NCI-H1417 treated with DMSO at 0.1 percent for 48 hours (cell line): ENCODE data around the gene KCNH1.

ENCODE experiments used
- DNase-seq: peaks from one replicate; lab custom pipeline; 2025; lab: John Stamatoyannopoulos, UW

Gene KCNH1

DNA sequence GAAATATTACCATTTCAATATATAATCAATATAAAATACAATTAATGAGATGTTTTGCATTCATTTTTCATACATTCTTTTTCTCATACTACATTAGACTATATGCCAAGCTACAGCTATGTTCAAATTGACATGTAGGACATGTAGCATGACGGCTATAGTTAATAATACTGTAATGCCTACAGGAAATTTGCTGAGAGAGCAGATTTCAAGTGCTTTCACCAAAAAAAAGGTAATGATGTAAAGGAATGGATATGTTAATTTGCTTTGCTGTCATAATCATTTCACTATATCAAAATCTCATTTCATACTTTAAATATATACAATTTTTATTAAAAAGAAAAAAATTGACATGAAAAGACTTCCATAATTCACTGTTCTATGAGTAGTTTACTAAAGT lies 215.1 kb downstream of the KCNH1 start:
- DNase-seq: no peak

- no peak for DNase-seq
Measured at GRCh38 chr1:210917560-210918169, 216.3 kb downstream of the KCNH1 start.

GRCh38 chr1:210916548-210916947 lies 217.4 kb downstream of the KCNH1 start:
- DNase-seq: no peak

DNA sequence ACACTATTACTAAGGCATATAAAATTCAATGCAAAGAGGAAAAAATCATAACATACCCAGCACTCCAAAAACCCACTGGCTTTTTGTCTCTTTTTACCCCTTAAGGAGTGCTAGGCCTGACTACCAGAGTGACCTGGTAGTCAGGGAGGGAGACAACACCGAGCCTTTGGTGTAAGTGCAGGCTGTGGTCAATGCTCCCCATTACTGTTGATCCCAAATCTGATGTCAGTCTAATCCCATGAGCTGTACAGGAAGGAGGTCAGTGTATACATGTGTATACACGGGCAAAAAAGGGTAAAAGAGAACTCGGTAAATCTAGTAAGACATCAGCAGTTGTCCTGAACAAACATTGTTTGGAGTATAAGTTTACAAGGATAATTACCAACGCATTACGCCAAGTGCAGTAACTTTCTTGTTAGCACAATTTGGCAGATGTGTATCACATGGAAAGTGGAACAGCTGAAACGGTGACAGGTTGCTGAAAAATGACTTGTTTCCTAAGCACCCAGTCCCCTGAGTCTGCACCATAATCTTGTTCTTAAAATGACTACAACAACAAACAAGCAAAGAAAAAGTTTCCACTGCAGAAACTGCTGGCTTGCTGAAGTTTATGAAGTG lies 217.9 kb downstream of the KCNH1 start:
- DNase-seq: no peak

DNA sequence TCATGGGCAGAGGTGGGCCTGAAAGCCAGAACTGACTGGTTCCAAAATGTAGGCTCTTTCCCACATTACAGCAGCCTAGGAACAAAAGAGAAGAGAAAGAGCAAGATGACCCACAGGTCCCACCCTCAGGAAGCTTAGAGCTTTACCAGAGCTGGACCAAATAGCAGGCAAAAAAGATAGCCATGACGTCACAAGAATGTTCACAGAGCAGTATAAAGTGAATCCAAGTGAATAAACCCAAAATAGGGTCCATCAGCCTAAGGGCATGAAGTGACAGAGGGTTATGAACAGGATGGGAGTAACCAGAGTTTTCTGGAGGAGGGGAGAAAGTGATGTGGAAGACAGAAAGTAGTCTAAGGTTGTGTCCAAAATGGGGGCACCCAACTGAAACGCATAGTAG lies 221.2 kb downstream of the KCNH1 start:
- DNase-seq: no peak

DNA sequence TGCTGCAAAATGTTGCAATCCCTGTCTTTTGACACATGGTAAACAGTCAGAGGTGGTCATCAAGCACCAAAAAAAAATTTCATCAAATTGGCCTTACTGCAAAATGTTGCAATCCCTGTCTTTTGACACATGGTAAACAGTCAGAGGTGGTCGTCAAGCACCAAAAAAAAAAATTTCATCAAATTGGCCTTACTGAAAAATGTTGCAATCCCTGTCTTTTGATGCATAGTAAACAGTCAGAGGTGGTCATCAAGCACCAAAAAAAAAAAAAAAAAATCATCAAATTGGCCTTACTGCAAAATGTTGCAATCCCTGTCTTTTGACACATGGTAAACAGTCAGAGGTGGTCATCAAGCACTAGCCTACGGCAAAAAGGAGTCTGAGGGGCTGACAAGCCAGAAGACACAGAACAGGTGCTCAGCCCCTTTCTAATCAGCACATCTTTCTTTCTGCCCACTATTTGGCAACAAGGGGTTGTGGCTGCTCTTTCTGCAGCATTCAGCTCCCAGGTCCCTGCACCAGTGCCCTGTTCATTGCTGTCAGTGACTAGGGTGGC lies 223.8 kb downstream of the KCNH1 start:
- DNase-seq: no peak

GRCh38 chr1:210908791-210909190 lies 225.2 kb downstream of the KCNH1 start:
- DNase-seq: no peak

GRCh38 chr1:210908257-210908656 lies 225.7 kb downstream of the KCNH1 start:
- no peak for DNase-seq

DNA sequence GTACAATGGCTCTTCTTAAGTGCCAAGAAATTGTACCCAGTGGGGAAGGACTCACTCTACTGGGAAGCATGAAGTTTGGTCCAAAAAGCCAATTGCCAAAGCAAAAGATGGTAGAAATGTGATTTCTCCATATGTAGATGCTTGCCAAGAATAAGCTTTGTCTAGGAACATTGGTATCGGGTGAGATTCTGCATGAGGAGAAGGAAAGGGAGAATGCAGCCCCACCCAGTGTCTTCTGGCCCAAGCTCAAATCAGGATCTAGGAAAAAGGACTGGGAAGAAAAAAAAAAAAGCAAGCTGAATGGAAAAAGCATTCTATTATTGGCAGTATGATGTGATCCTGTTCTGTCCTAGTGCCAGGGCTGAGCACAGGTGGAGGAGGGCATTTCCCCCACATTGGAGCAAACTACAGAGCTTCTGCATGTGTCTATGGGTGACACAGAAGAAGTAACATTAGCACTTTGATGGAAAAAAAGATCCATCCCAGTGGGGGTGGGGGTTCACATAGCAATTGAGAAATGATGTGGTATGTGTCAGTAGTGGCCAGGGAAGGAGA lies 226.6 kb downstream of the KCNH1 start:
- no peak for DNase-seq

- no peak for DNase-seq
Measured at GRCh38 chr1:210905944-210906453, 227.9 kb downstream of the KCNH1 start.

DNA sequence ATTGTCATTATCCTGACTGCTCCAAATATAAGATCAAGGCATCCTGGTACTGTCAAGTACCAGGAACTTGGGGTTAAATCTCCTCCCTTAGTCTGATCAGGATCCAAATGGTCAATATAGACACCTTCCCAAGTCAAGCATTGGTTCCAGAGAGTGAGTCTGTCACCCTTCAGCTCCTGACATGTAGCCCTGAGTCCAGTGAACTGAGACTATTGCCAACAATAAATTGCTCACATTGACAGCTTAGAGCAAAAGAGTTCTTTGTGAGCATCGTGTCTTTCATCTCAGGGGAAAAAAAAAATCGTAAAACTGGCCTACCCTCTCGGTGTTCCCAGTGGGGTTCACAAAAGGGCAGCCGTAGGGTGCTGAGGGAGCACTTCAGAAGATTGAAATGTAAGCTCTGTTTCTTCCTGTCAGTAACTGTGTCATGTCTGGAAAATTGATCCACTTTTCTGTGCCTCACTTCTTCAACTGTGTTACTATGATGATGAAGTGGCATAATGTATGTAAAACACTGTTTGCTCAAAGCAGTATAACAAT lies 228.5 kb downstream of the KCNH1 start:
- DNase-seq: no peak

- no peak for DNase-seq
Measured at GRCh38 chr1:210901981-210902770, 231.8 kb downstream of the KCNH1 start.

DNA sequence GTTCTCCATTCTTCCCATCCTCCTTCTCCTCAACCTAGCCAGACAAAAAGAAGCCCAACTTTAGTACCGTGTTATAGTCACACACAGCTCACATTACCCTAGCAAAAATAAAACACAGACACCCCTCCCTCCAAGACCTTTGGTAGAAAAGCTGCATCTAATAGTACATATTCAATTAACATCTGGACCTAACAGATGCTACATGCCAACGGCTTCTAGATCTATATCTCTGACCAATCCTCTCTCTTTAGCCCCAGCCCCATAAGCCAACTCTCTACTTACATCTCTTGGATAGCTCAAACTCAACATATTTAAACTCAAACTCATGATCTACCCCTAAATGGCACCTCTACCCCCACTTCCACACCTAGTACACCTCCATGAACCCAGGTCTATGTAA lies 233.1 kb downstream of the KCNH1 start:
- DNase-seq: no peak

DNA sequence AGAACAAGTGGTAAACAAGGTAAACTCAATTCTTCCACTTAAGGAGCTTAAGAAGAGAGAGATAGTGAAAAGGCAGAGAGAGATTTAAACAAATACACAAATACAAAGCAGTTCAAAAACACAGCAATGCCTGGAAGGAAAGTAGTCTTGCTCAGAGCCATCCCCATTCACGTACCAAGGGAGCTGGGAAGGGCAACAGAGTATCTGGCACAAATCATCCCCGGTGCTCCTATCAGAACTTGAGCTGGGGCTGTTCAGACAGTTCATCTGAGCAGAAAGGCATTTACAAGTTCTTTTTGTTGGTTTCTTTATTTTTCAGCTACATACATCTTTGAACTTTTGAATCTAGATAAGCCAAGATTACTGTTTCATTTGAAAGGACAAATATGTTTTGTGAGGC lies 233.9 kb downstream of the KCNH1 start:
- DNase-seq: no peak

- DNase-seq: no peak
Measured at GRCh38 chr1:210899676-210900075, 234.3 kb downstream of the KCNH1 start.

- no peak for DNase-seq
Measured at GRCh38 chr1:210898473-210898872, 235.5 kb downstream of the KCNH1 start.

GRCh38 chr1:210883821-210884220 lies 250.1 kb downstream of the KCNH1 start:
- DNase-seq: no peak

DNA sequence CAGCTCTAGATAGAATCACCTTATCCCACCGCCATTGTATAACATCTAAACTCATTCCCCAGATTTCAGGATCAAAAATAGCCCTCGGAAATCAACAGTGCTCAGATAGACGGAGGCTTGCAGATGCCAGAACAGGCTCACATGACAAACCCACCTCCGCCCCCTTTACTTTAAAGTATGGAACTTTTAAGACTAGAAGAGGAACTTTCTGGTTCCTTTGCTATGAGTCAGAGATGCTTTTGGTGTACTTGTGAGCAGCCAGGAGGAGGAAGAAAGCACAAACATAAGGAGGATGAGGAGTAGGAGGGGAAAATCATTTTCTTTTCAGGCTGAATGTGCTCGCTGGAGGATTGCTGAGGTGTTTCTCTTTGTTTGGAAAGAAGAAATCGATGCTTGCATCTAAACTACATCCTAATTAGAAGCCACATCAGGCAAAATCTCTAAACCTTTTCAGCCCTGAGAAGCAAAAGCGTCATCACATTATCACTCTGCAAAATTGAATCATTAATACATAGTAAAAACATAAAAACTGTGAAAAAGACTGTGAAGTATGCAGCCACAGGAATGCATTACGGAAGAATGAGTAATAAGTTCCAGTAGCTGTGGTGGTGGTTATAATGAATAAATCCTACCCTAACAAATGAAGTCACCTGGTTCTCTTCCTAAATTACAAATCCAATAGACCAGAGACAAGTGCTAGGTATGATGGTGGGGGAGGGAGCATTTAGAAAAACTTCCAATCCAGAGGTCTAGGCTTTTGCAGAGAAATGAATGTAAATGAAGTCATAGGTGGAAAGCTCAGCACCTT lies 251.3 kb downstream of the KCNH1 start:
- no peak for DNase-seq

DNA sequence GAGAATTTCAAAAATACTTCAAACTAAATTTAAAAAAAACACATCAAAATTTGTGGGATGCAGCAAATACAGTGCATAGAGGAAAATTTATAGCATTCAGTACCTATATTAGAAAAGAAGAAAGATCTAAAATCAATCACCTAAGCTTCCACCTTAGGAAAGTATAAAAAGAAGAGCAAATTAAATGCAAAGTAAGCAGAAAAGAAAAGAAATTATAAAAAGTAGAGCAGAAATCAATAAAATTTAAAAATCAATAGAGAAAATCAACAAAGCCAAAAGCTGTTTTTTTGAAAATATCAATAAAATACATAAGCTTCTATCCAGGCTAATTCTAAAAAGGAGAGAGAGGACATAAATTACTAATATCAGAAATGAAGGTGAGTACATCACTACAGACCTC lies 255.4 kb downstream of the KCNH1 start:
- DNase-seq: no peak

DNA sequence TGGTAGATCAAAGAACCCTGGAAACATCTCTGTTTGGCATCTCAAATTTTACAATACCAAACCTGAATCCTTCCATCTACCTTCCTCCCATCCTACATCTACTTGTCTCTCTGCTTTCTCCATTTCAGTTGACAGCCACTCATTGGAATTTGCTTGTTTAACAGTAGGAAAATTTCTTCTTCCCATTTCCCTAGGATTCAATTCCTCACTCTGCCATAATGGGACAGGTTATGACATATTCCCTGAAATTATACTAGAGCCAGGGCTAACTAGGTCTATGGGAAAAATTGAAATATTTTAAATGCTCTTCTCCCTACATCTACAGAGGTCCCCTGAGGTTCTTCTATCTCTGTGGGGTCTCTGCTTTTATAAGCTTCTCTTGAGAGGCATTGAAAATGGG lies 257.7 kb downstream of the KCNH1 start:
- no peak for DNase-seq

- no peak for DNase-seq
Measured at GRCh38 chr1:210866532-210866931, 267.4 kb downstream of the KCNH1 start.
